Stimulated activated effector memory CD8-positive, alpha-beta T cell treated with anti-CD3 and anti-CD28 coated beads, Interleukin-12 subunit alpha, Interleukin-12 subunit beta, amount 100 ng/mL, for 72 hours (primary cell): ENCODE data around the gene ARFRP1.

Experiments
- ATAC-seq: fragments of 150-1000 bp; cut with Tn5 transposase; 2 replicates; pipeline ENCODE4 v1.10.0; 2021
- DNase-seq, 2 donors: peaks; one replicate each; pipeline ENCODE4 v3.0.0; 2021 to 2022; ENCODE audit warnings: low spot score in 2 of 2
- H3K27ac Mint-ChIP-seq: one replicate; pipeline ENCODE4 v1.8.0; 2022; ENCODE audit warnings: mild to moderate bottlenecking, mixed read lengths
- H3K36me3 Mint-ChIP-seq: one replicate; pipeline ENCODE4 v1.8.0; 2022; ENCODE audit warnings: mild to moderate bottlenecking, mixed read lengths
- H3K4me1 Mint-ChIP-seq: one replicate; pipeline ENCODE4 v1.8.0; 2022; ENCODE audit warnings: mixed read lengths
- H3K4me3 Mint-ChIP-seq: one replicate; pipeline ENCODE4 v1.8.0; 2022; ENCODE audit warnings: mild to moderate bottlenecking, mixed read lengths
- H3K9me3 Mint-ChIP-seq: one replicate; pipeline ENCODE4 v1.8.0; 2022; ENCODE audit warnings: mixed read lengths

ARFRP1 gene, protein sequence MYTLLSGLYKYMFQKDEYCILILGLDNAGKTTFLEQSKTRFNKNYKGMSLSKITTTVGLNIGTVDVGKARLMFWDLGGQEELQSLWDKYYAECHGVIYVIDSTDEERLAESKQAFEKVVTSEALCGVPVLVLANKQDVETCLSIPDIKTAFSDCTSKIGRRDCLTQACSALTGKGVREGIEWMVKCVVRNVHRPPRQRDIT

DNA sequence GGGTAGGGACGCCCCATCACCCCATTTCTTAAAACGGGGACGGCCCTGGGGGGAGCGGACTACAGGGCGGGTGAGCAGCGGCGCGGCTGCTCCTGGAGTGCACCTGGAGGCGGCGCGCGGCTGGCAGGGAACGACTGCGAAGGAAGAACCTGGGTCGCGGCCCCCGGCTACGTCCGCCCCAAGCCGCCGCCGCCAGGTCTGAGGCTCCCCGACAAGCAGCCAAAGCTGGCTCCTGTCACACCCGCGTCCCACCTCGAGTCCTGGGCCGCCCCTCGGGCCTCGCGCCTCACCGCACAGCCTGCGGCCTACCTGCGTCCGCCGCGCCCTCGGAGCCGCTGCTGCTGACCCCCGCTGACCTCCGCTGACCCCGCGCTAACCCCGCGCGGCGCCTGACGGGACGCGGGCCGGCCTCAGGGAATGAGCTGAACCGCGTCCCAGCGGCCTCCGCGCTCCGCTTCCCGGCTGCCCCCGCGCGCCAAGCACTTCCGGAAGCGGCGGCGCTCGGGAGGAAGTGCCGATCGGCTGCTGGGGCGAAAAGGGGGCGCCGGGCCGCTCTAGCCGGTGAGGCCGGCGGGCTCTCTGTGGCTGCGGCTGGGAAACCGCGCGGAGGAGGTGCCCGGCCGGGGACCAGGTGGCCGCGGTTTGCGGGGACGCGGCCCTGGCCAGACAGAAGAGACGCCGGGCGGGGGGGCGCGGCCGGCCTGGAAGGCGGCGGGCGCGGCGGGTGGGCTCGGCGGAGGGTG, at the start of gene ARFRP1, which contains the start of gene ZGPAT:
Gene ARFRP1 (minus strand): TSS at position 419 of the 743 bp plus-strand sequence. CDS start 885 bp downstream, outside the sequence.
Gene ZGPAT (plus strand): TSS at position 482 of the 743 bp plus-strand sequence. CDS start 542 bp downstream, outside the sequence.
- DNase-seq (peak; percentile 79 to 91), ATAC-seq (peak; percentile 88)
- Mint-ChIP-seq H3K36me3 (peaks cover 81% of the 10 kb centered on the region), H3K4me3 (peak within 1 kb of the TSS; percentile 89), H3K9me3 (no peaks in the 10 kb centered on the region), H3K4me1 (peaks cover 56% of the 10 kb centered on the region), H3K27ac (peak within 1 kb of the TSS; percentile 88)

DNA sequence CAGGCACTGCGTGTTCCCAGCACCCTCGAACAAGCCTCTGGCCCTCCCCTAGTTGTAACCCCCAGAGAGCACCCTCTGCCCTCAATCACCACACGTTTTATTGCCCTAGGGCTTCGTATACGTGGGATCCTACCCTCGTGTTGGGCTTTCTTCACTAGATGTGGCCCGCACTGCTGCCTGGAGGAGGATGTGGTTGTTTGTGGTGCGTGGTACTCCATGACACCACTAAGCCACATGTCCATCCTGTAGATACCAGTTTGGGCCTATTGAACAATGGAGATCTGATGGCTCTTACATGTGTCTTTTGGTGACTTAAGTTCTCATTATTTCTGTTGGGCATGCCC, 48.8 kb upstream of the ARFRP1 start:
- Mint-ChIP-seq H3K4me3 (no peak overlapping the region), H3K36me3 (peaks cover 5% of the 10 kb centered on the region), H3K27ac (peak overlapping the region; percentile 52), H3K9me3 (no peaks in the 10 kb centered on the region), H3K4me1 (peaks cover 32% of the 10 kb centered on the region)
- peak; percentile 82 for ATAC-seq
- DNase-seq: no peak

DNA sequence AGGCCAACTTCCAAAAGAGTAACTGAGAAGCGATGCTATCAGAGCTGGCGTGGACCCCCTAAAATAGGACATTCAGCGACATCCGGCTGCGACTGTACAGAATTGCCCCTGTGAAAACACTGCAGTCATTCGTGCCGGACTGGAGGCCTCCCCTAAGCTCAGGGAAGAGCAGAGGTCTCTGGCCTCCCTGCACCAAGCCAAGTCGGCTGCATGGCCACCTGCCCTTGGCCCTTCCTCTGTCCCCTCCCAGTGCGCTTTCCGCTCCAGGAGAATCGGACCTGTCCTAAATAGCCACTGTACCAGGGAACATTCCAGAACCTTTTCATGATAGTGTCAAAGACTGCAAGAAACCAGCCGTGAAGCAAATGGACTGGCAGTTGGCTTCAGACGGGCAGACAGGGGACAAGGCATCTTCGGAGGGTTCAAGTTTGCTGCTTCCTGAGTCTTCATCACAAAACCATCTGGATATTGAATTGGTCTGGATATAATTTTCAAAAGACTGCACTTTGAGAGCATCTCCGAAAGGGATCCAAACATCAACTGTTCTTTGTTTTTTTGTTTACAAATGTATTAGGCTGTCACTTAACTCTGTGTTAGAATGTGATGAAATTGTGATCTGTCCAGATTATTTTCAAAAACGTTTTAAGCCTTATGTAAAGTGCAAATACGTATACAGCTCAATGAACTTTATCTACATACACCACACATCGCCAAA, 48.3 kb upstream of the ARFRP1 start:
- no peak overlapping the region for H3K4me3 Mint-ChIP-seq
- H3K9me3 Mint-ChIP-seq: no peaks in the 10 kb centered on the region
- no peak for DNase-seq
- peaks cover 5% of the 10 kb centered on the region for H3K36me3 Mint-ChIP-seq
- ATAC-seq: no peak
- H3K27ac Mint-ChIP-seq: peak overlapping the region; percentile 52
- H3K4me1 Mint-ChIP-seq: peaks cover 37% of the 10 kb centered on the region

DNA sequence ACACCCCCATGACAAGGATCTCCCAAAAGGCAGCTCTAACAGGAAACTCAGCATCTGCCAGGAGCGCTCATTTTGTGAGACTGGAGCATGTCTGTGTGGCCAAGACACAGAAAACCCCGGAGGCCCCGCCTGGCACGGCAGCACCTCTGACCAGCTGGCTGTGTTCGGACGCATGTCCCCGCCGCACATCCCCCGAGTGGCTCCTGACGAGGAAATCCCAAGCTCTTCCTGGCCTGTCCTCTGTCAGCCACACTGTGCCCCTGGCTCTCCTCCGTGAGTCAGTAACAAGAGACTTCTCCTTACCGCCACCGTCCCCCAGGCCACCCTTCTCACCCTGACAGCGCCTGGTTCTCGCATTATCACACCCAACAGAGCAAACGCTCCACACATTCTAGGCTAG, 46.2 kb upstream of the ARFRP1 start:
- H3K4me3 Mint-ChIP-seq: no peak overlapping the region
- H3K9me3 Mint-ChIP-seq: no peaks in the 10 kb centered on the region
- H3K36me3 Mint-ChIP-seq: peaks cover 5% of the 10 kb centered on the region
- peaks cover 49% of the 10 kb centered on the region for H3K4me1 Mint-ChIP-seq
- H3K27ac Mint-ChIP-seq: no peak overlapping the region
- DNase-seq (no peak), ATAC-seq (no peak)

DNA sequence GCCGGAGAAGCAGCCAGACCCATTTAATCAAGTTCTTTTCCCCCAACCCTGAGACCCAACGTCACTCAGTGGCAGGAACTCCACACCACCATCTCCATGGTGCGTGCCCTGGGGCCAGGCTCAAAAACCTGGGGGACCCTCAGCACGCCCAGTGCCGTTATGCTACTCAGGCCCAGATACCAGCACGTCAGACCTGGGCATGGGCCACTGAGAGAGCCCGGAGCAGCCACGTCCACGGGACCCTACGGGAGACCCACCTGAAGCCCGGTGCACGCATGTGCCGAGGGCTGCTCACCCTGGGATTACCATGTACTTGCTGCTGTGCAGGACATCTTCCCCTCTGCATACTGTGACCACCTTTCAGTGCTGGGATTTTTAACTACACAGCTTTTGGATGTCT, 45.6 kb upstream of the ARFRP1 start:
- Mint-ChIP-seq H3K4me3 (no peak overlapping the region), H3K27ac (no peak overlapping the region)

DNA sequence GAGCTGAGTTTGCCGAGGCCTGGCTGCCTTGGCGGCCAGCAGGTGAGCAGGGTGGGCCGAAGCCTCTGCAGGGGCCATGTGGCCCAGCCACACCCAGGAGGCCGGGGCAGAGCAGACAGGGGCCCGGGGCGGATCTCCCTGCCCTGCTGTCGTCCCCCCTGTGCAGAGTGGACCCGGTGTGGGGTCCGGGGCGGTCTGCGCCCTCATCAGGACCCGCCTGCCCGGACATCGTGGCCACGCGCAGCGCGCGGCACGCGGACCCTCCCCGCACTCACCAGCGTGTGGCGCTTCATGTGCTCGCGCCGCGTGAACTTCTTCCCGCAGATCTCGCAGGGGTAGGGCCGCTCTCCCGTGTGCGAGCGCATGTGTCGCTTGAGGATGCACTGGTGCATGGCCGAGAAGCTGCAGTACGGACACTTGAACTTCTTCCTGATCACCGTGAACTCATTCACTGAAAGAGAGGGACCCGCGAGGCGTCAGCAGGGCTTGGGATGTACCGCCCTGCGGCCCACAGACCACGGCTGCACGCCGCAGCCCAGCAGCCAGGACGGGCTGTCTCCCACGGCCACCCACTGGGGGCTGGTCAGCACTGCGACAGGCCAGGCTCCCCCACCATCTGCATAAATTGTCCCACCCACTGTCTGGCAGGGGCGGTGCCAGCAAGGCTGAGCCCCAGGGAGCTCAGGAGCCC, 44.8 kb upstream of the ARFRP1 start:
- no peak for ATAC-seq
- H3K9me3 Mint-ChIP-seq: no peaks in the 10 kb centered on the region
- H3K4me3 Mint-ChIP-seq: peak overlapping the region; percentile 62
- H3K27ac Mint-ChIP-seq: no peak overlapping the region
- H3K4me1 Mint-ChIP-seq: peaks cover 42% of the 10 kb centered on the region
- H3K36me3 Mint-ChIP-seq: peaks cover 5% of the 10 kb centered on the region
- DNase-seq: no peak

More for the DNA sequence above, 45.6 kb upstream of the ARFRP1 start:
- Mint-ChIP-seq H3K4me1 (peaks cover 47% of the 10 kb centered on the region), H3K9me3 (no peaks in the 10 kb centered on the region), H3K36me3 (peaks cover 5% of the 10 kb centered on the region)
- DNase-seq: no peak
- ATAC-seq: no peak

DNA sequence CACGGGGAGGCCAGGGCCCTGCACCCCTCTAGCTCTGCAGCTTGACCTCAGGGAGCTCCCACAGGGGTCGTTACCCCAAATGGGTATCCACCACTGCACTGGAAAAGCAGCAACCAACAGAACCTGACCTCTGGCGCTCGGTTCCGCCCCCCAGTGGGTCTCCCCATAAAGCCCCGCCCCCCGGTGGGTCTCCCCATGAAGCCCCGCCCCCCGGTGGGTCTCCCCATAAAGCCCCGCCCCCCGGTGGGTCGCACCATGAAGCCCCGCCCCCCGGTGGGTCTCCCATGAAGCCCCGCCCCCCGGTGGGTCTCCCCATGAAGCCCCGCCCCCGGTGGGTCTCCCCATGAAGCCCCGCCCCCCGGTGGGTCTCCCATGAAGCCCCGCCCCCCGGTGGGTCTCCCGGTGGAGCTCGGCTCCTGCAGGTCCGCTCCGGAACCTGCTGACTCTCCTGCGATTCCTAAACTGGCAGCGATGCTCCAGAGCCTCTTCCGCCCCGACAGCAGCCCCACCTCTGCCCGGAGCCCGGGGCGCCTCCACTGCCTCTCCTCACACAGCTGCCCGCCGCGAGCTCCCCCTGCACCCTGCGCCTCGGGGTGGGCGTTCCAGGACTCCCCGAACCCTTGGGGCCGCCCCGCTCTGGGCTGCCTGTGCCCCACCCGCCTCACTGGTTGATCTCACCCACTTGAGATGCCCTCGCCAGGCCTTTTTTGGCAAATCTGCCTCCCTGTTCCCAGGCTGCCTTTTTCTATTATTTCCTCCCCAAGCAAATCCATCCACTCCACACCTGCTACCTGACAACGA, 43.9 kb upstream of the ARFRP1 start:
- H3K27ac Mint-ChIP-seq: peak overlapping the region; percentile 83
- DNase-seq: no peak
- ATAC-seq: no peak
- peaks cover 34% of the 10 kb centered on the region for H3K4me1 Mint-ChIP-seq
- no peaks in the 10 kb centered on the region for H3K9me3 Mint-ChIP-seq
- peak overlapping the region; percentile 62 for H3K4me3 Mint-ChIP-seq
- peaks cover 3% of the 10 kb centered on the region for H3K36me3 Mint-ChIP-seq

DNA sequence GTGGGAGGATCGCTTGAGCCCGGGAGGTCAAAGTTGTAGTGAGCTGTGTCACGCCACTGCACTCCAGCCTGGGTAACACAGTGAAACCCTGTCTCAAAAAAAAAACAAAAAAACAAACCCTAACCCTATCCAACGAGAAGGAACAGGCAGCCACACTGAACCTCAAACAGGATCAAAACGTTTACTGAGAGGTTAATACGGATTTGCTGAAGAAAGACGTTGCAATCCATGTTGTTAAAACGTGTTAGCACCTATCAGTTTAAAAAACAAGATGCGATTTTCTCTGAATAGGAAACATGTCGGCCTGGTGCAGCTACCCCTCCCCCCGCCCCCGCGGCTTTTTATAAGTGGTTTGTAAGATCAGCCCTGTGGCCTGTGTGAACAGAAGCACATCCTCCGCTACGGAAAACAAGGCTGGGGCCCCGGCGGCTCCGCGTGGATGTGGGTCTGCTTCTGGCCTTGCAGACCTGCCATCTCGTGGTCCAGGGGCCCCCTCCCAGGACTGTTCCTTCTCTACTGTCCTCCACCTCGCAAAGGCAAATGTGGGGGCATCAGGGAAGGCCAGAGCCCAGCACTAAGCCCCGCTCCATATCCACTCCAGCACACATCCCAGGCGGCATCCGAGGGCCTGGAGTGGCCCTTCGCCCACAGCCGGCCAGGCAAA, 43.2 kb upstream of the ARFRP1 start:
- Mint-ChIP-seq H3K36me3 (no peaks in the 10 kb centered on the region), H3K4me3 (peak overlapping the region; percentile 62), H3K4me1 (peaks cover 26% of the 10 kb centered on the region), H3K9me3 (no peaks in the 10 kb centered on the region), H3K27ac (peak overlapping the region; percentile 83)
- DNase-seq: peak in 1 of 2 donors; percentile 73
- ATAC-seq: peak; percentile 80

DNA sequence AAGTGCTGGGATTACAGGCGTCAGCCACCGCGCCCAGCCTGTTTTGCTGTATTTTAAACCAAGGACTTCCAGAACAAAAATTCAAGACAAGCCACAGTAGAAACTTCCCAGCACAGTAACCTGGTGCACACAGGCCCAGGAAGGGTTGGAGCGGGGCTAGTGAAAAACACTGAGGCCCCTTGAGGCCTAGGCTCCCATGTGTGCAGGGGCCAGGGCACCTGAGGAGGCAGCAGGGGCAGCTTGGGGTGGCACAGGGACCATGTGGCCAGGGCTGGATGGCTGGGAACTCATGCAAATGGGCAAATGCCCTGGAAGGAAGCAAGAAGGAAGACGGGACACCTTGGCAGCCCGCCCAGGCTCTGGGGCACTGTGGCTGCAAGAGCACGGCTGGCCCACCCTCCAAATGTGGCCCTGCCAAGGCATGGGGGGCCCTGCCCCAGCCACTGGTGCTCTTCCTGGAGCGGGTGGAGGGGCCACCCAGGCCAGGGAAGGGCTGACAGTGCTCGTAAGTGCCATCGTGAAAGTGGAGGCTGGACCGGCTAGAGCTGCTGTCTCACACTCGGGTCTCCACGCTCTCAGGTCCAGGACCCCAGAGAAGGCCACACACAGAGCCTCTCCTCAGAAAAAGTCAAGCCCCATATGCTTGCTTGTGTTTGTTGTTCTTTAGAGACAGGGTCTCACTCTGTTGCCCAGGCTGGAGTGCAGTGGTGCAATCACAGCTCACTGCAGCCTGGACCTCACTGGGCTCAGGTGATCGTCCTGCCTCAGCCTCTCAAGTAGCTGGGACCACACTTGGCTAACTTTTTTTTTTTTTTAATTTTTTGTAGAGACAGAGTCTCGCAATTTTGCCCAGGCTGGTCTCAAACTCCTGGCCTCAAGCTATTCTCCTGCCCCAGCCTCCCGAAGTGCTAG, 42.1 kb upstream of the ARFRP1 start:
- Mint-ChIP-seq H3K4me1 (peaks cover 22% of the 10 kb centered on the region), H3K27ac (peak overlapping the region; percentile 86), H3K9me3 (no peaks in the 10 kb centered on the region), H3K4me3 (no peak overlapping the region), H3K36me3 (no peaks in the 10 kb centered on the region)
- ATAC-seq (no peak), DNase-seq (no peak)

DNA sequence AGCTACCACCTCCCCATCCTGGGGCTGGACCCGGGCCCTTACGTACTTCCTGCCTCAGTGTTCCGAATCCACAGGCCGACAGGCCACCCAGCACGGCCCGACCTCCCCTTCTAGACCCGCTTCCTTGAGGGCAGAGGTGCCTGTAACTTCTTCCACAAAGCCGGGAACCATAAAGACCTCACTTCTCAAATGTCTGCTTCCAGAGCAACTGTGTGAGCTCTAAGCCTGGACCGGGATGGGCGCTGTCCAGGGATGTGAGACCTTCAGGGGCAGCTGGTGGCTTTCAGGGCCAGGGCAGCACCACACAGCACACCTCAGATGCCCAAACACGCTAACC, 41.1 kb upstream of the ARFRP1 start:
- H3K4me3 Mint-ChIP-seq: no peak overlapping the region
- ATAC-seq (no peak), DNase-seq (no peak)
- H3K4me1 Mint-ChIP-seq: peaks cover 22% of the 10 kb centered on the region
- H3K36me3 Mint-ChIP-seq: peaks cover 1% of the 10 kb centered on the region
- H3K27ac Mint-ChIP-seq: peak overlapping the region; percentile 86
- H3K9me3 Mint-ChIP-seq: no peaks in the 10 kb centered on the region

DNA sequence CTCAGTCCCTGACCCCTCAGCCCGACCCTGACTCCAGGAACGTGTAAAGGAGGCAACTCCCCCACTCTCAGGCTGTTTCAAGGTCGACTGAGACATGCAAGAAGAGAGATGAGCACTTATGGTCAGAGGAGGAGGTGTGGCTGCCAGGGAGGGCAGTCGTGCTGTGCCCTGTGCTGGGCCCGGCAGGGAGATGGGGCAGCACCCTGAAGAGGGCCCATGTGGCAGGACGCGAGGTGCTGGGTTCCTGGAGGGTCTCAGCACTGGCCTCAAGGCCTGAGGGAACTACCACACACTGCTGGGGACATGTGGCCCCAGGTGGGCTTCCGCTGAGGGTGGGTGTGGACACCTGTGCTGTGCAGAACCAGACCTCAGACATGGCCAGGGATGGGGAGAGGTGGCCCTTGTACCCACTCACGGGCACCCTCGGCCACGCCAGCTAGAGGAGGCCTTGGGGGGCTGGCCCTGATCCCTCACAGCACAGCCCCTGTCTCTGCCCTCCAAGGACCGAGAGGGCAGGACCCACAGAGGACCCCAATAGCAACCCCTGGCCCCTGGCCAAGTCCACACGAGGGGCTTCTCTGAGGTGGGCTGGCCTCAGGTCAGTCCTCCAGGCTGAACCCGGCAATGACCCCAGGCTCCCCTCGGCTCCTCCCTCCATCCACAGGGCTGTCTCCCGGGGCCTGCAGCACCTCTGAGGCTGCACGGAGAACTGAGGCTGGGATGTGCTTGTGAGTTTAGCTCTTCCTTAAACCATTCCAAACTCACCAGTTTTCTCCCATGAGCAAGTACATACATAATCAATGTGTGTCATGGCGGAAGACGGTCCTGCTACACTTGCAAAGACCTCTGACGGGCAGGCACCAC, 40.5 kb upstream of the ARFRP1 start:
- Mint-ChIP-seq H3K4me3 (no peak overlapping the region), H3K27ac (peak overlapping the region; percentile 86), H3K36me3 (peaks cover 7% of the 10 kb centered on the region), H3K9me3 (no peaks in the 10 kb centered on the region), H3K4me1 (peaks cover 22% of the 10 kb centered on the region)
- no peak for ATAC-seq
- DNase-seq: no peak

DNA sequence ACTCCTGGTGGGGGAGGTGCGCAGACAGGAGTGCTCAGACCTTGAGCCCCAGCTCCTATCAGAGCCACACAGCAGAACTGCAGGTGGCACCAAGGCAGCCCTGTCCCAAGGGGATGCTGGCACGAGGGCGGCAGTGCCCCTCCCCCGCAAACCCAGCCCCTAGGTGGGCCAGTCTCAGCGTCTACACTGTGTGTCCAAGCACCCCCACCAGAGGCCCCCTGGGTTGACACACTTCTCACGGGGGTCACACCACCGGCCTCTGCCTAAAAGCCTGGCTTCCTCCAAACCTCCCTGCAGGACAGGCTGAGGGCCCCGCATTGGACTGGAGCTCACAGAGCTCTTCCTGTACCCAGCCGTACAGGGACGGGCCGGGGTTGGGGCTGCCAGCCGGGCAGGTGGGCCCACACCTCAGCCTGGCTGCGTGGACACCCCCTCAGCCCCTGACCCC, 39.9 kb upstream of the ARFRP1 start:
- peaks cover 10% of the 10 kb centered on the region for H3K36me3 Mint-ChIP-seq
- H3K9me3 Mint-ChIP-seq: no peaks in the 10 kb centered on the region
- no peak overlapping the region for H3K27ac Mint-ChIP-seq
- peaks cover 22% of the 10 kb centered on the region for H3K4me1 Mint-ChIP-seq
- no peak for DNase-seq
- H3K4me3 Mint-ChIP-seq: no peak overlapping the region
- ATAC-seq: no peak
